GM23338 (cell line): ENCODE data around the gene VOPP1. TPM values are rescaled to one million over a fixed set of nuclear protein-coding genes. Genes with fewer than 3 reads are reported as not detected.

Source experiments
- ATAC-seq: fragments of 200-7000 bp; cut with Tn5 transposase; 3 replicates; pipeline ENCODE4 v1.9.1; 2020
- DNase-seq: peaks from one replicate; pipeline ENCODE4 v3.0.0-alpha.2; 2015; ENCODE audit warnings: low spot score
- H2AFZ ChIP-seq: fragments of 200-600 bp; sonication (generic); 2 replicates; pipeline ENCODE4 v1.8.0; 2016; ENCODE audit warnings: antibody characterized with exemption, mild to moderate bottlenecking, moderate library complexity
- H3F3A ChIP-seq: fragments of 200-600 bp; sonication (generic); replicated peaks from 2 replicates; pipeline ENCODE4 v1.8.0; 2017; ENCODE audit warnings: antibody characterized with exemption, mixed run types, low read depth
- H3K27ac ChIP-seq: fragments of 200-600 bp; sonication (generic); 2 replicates; pipeline ENCODE4 v1.6.1; 2016; ENCODE audit warnings: low read depth
- H3K27me3 ChIP-seq: fragments of 200-600 bp; sonication (generic); 2 replicates; pipeline ENCODE4 v1.8.0; 2016; ENCODE audit warnings: mild to moderate bottlenecking, mixed run types, moderate library complexity; ENCODE audit not compliant: insufficient read depth
- H3K36me3 ChIP-seq: fragments of 200-600 bp; sonication (generic); 2 replicates; pipeline ENCODE4 v1.8.0; 2016; ENCODE audit warnings: mild to moderate bottlenecking; ENCODE audit not compliant: insufficient read depth
- H3K4me1 ChIP-seq: fragments of 200-600 bp; sonication (generic); 2 replicates; pipeline ENCODE4 v1.8.0; 2016; ENCODE audit warnings: mild to moderate bottlenecking, moderate library complexity; ENCODE audit not compliant: insufficient read depth
- H3K4me2 ChIP-seq: fragments of 200-600 bp; sonication (generic); 2 replicates; pipeline ENCODE4 v1.7.1; 2017; ENCODE audit warnings: mixed run types
- H3K4me3 ChIP-seq: fragments of 200-600 bp; sonication (generic); 2 replicates; pipeline ENCODE4 v1.6.1; 2016; ENCODE audit warnings: mixed run types
- H3K79me2 ChIP-seq: fragments of 200-600 bp; sonication (generic); replicated peaks from 2 replicates; pipeline ENCODE4 v1.8.0; 2017; ENCODE audit warnings: mild to moderate bottlenecking; ENCODE audit not compliant: insufficient read depth
- H3K9me2 ChIP-seq: fragments of 200-600 bp; sonication (generic); 2 replicates; pipeline ENCODE4 v1.8.0; 2017; ENCODE audit not compliant: insufficient read depth
- H4K20me1 ChIP-seq: fragments of 200-600 bp; sonication (generic); replicated peaks from 2 replicates; pipeline ENCODE4 v1.8.0; 2017; ENCODE audit warnings: mild to moderate bottlenecking; ENCODE audit not compliant: insufficient read depth
- H3K27ac Mint-ChIP-seq: 2 replicates; pipeline ENCODE4 v1.8.0; 2020; ENCODE audit warnings: inconsistent platforms, mild to moderate bottlenecking, moderate library complexity, mixed read lengths
- H3K27me3 Mint-ChIP-seq: 3 replicates; pipeline ENCODE4 v1.8.0; 2022; ENCODE audit warnings: low read depth, mild to moderate bottlenecking, moderate library complexity, mixed read lengths, inconsistent platforms; ENCODE audit not compliant: insufficient read depth, poor library complexity
- H3K36me3 Mint-ChIP-seq: 3 replicates; pipeline ENCODE4 v1.8.0; 2021; ENCODE audit warnings: low read depth, mild to moderate bottlenecking, inconsistent platforms, moderate library complexity, mixed read lengths
- H3K4me1 Mint-ChIP-seq: 3 replicates; pipeline ENCODE4 v1.8.0; 2020; ENCODE audit warnings: mild to moderate bottlenecking, inconsistent platforms, mixed read lengths
- H3K4me3 Mint-ChIP-seq: 3 replicates; pipeline ENCODE4 v1.8.0; 2021; ENCODE audit warnings: moderate library complexity, mild to moderate bottlenecking, inconsistent platforms, mixed read lengths
- H3K9me3 Mint-ChIP-seq: 3 replicates; pipeline ENCODE4 v1.8.0; 2020; ENCODE audit warnings: moderate library complexity, mild to moderate bottlenecking, inconsistent platforms, mixed read lengths
- CREB1 ChIP-seq: fragments of 250-450 bp; sonication (Bioruptor Pico); IDR thresholded peaks from 2 replicates; pipeline ENCODE4 v1.5.0; 2020; ENCODE audit warnings: low read depth, mild to moderate bottlenecking, moderate library complexity
- CTCF ChIP-seq, 2 experiments: fragments of 200-600 bp in 1 of 2; sonication (generic) in 1 of 2; conservative IDR thresholded peaks; 2 replicates each; pipeline versions ENCODE4 v1.5.1 to v1.6.1; 2016 to 2017; ENCODE audit warnings: antibody characterized with exemption in 2 of 2, low read depth in 2 of 2, mild to moderate bottlenecking in 2 of 2, moderate library complexity in 1 of 2
- ETS1 ChIP-seq: IDR thresholded peaks from 2 replicates; pipeline ENCODE4 v1.6.1; 2016; ENCODE audit warnings: antibody characterized with exemption
- EZH2 ChIP-seq: fragments of 200-600 bp; sonication (generic); IDR thresholded peaks from one replicate; pipeline ENCODE4 v1.8.0; 2017; ENCODE audit warnings: antibody characterized with exemption, mild to moderate bottlenecking, low read depth; ENCODE audit not compliant: unreplicated experiment
- EZH2phosphoT487 ChIP-seq: fragments of 200-600 bp; sonication (generic); IDR thresholded peaks from one replicate; pipeline ENCODE4 v1.8.1; 2018; ENCODE audit warnings: antibody characterized with exemption; ENCODE audit not compliant: unreplicated experiment
- JUNB ChIP-seq: IDR thresholded peaks from one replicate; pipeline ENCODE4 v1.6.1; 2016; ENCODE audit warnings: antibody characterized with exemption; ENCODE audit not compliant: unreplicated experiment
- NANOG ChIP-seq: IDR thresholded peaks from 2 replicates; pipeline ENCODE4 v1.6.1; 2016; ENCODE audit warnings: antibody characterized with exemption, borderline replicate concordance
- POLR2AphosphoS5 ChIP-seq: IDR thresholded peaks from 2 replicates; pipeline ENCODE4 v1.6.1; 2016; ENCODE audit warnings: antibody characterized with exemption, low read depth
- REST ChIP-seq: IDR thresholded peaks from one replicate; pipeline ENCODE4 v1.6.1; 2018; ENCODE audit warnings: antibody characterized with exemption; ENCODE audit not compliant: unreplicated experiment
- STAT1 ChIP-seq: IDR thresholded peaks from one replicate; pipeline ENCODE4 v1.6.1; 2016; ENCODE audit warnings: antibody characterized with exemption; ENCODE audit not compliant: unreplicated experiment
- ZNF114 ChIP-seq: fragments of 250-450 bp; sonication (Bioruptor Pico); IDR thresholded peaks from 2 replicates; pipeline ENCODE4 v1.5.0; 2020; ENCODE audit warnings: mild to moderate bottlenecking, moderate library complexity
- ZNF331 ChIP-seq: fragments of 250-450 bp; sonication (Bioruptor Pico); IDR thresholded peaks from 2 replicates; pipeline ENCODE4 v1.5.0; 2020; ENCODE audit warnings: low read depth, mild to moderate bottlenecking, moderate library complexity
- ZNF462 ChIP-seq: fragments of 250-450 bp; sonication (Bioruptor Pico); IDR thresholded peaks from 2 replicates; pipeline ENCODE4 v1.5.0; 2020; ENCODE audit warnings: mild to moderate bottlenecking, moderate library complexity
- polyA plus RNA-seq: library from polyadenylated mRNA; unstranded; fragments of >200 nt; fragmentation: Nextera tagmentation; extraction: Ambion mirVana; gene quantifications from 2 replicates; pipeline ENCODE4 v1.2.1, GENCODE V29; 2016
- total RNA-seq: library from RNA; depleted of rRNA; stranded (reverse); fragments of >200 nt; shearing (Covaris generic); gene quantifications from 2 replicates; pipeline ENCODE4 v1.2.3, GENCODE V29; 2014

Gene VOPP1
- total and polyA plus RNA-seq, 2 experiments from 2014 or later, result 28.2 to 73.7 TPM

- H3K27ac ChIP-seq, result no peak overlapping the region
- Mint-ChIP-seq H3K27me3 (peaks cover 11% of the 10 kb centered on the region), H3K4me1 (peaks cover 6% of the 10 kb centered on the region; the same call in 2 of the 3 replicates), H3K4me3 (no peak overlapping the region), H3K9me3 (no peaks in the 10 kb centered on the region), H3K36me3 (no peaks in the 10 kb centered on the region), H3K27ac (no peak overlapping the region)
- H4K20me1 ChIP-seq, result no peaks in the 10 kb centered on the region
- no peak overlapping the region for H3K4me3 ChIP-seq
- H3K27me3 ChIP-seq, result no peaks in the 10 kb centered on the region
- H3F3A ChIP-seq, result no peaks in the 10 kb centered on the region
- H3K79me2 ChIP-seq, result no peaks in the 10 kb centered on the region
- ATAC-seq (no peak), DNase-seq (no peak)
- H3K4me1 ChIP-seq, result no peaks in the 10 kb centered on the region
- no peak overlapping the region for H3K4me2 ChIP-seq
- H2AFZ ChIP-seq, result no peak overlapping the region
- no peaks in the 10 kb centered on the region for H3K36me3 ChIP-seq
- TF ChIP-seq EZH2phosphoT487 (no peak), STAT1 (no peak), JUNB (no peak), NANOG (no peak), ZNF462 (CRISPR knock-in tag) (no peak), ETS1 (no peak), CTCF (conservative IDR thresholded peaks at IDR 0.05; ENCODE audit: low read depth in 2 of 2) (no peak), POLR2AphosphoS5 (no peak), ZNF114 (CRISPR knock-in tag) (no peak), EZH2 (no peak), REST (no peak), CREB1 (CRISPR knock-in tag) (no peak), ZNF331 (no peak)
- H3K9me2 ChIP-seq, result no peaks in the 10 kb centered on the region
Measured at GRCh38 chr7:55440040-55440690, 132.1 kb downstream of the VOPP1 start.
